ENCODE results near the gene ACTL6B. TPM values are rescaled to one million over a fixed set of nuclear protein-coding genes. Genes with fewer than 3 reads are reported as not detected.

ACTL6B gene
- polyA plus RNA-seq, 2 donors: not detected

GRCh38 chr7:100685049-100685605 lies 28.9 kb upstream of the ACTL6B start:
- Histone ChIP-seq H3K27me3 (ENCODE audit: control insufficient read depth in 1 of 2, insufficient read depth in 2 of 2, low read length in 2 of 2) (no peaks in the 10 kb centered on the region), H3K27ac (ENCODE audit: low read depth in 2 of 2, low read length in 1 of 2) (no peak overlapping the region), H3K36me3 (ENCODE audit: control insufficient read depth in 2 of 2, insufficient read depth in 2 of 2, low read length in 1 of 2) (peaks cover 13 to 73% of the 10 kb centered on the region in 2 donors), H3K4me3 (ENCODE audit: low read depth in 1 of 2, low read length in 2 of 2) (no peak overlapping the region), H3K9me3 (ENCODE audit: control insufficient read depth in 2 of 2, insufficient read depth in 1 of 2, low read depth in 1 of 2, low read length in 1 of 2) (no peaks in the 10 kb centered on the region), H3K4me1 (ENCODE audit: control insufficient read depth in 2 of 2, insufficient read depth in 2 of 2, low read length in 1 of 2) (peaks cover 4 to 5% of the 10 kb centered on the region in 2 donors)
- WGBS, 2 donors: 86 to 91% methylated on average over 18 of the region's 18 CpGs

GRCh38 chr7:100684534-100685042 lies 28.3 kb upstream of the ACTL6B start:
- no peaks in the 10 kb centered on the region for H3K9me3 ChIP-seq (ENCODE audit: control insufficient read depth in 2 of 2, insufficient read depth in 1 of 2, low read depth in 1 of 2, low read length in 1 of 2)
- H3K4me1 ChIP-seq (ENCODE audit: control insufficient read depth in 2 of 2, insufficient read depth in 2 of 2, low read length in 1 of 2): peaks cover 4 to 5% of the 10 kb centered on the region in 2 donors
- no peaks in the 10 kb centered on the region for H3K27me3 ChIP-seq (ENCODE audit: control insufficient read depth in 1 of 2, insufficient read depth in 2 of 2, low read length in 2 of 2)
- peaks cover 13 to 73% of the 10 kb centered on the region in 2 donors for H3K36me3 ChIP-seq (ENCODE audit: control insufficient read depth in 2 of 2, insufficient read depth in 2 of 2, low read length in 1 of 2)
- no peak overlapping the region for H3K27ac ChIP-seq (ENCODE audit: low read depth in 2 of 2, low read length in 1 of 2)
- H3K4me3 ChIP-seq (ENCODE audit: low read depth in 1 of 2, low read length in 2 of 2): no peak overlapping the region
- 93 to 94% methylated on average over 16 of the region's 16 CpGs for WGBS, 2 donors

- Histone ChIP-seq H3K4me3 (ENCODE audit: low read depth in 1 of 2, low read length in 2 of 2) (no peak overlapping the region), H3K4me1 (ENCODE audit: control insufficient read depth in 2 of 2, insufficient read depth in 2 of 2, low read length in 1 of 2) (peaks cover 5 to 9% of the 10 kb centered on the region in 2 donors), H3K9me3 (ENCODE audit: control insufficient read depth in 2 of 2, insufficient read depth in 1 of 2, low read depth in 1 of 2, low read length in 1 of 2) (no peaks in the 10 kb centered on the region), H3K27me3 (ENCODE audit: control insufficient read depth in 1 of 2, insufficient read depth in 2 of 2, low read length in 2 of 2) (no peaks in the 10 kb centered on the region), H3K36me3 (ENCODE audit: control insufficient read depth in 2 of 2, insufficient read depth in 2 of 2, low read length in 1 of 2) (peaks cover 13 to 75% of the 10 kb centered on the region in 2 donors), H3K27ac (ENCODE audit: low read depth in 2 of 2, low read length in 1 of 2) (no peak overlapping the region)
- WGBS, 2 donors: 90 to 92% methylated on average over 36 to 37 of the region's 37 CpGs
Observed at GRCh38 chr7:100683659-100684533, 27.6 kb upstream of the ACTL6B start.

- Histone ChIP-seq H3K27ac (ENCODE audit: low read depth in 2 of 2, low read length in 1 of 2) (no peak overlapping the region), H3K4me1 (ENCODE audit: control insufficient read depth in 2 of 2, insufficient read depth in 2 of 2, low read length in 1 of 2) (peaks cover 5 to 9% of the 10 kb centered on the region in 2 donors), H3K36me3 (ENCODE audit: control insufficient read depth in 2 of 2, insufficient read depth in 2 of 2, low read length in 1 of 2) (peaks cover 14 to 77% of the 10 kb centered on the region in 2 donors), H3K9me3 (ENCODE audit: control insufficient read depth in 2 of 2, insufficient read depth in 1 of 2, low read depth in 1 of 2, low read length in 1 of 2) (no peaks in the 10 kb centered on the region), H3K27me3 (ENCODE audit: control insufficient read depth in 1 of 2, insufficient read depth in 2 of 2, low read length in 2 of 2) (no peaks in the 10 kb centered on the region), H3K4me3 (ENCODE audit: low read depth in 1 of 2, low read length in 2 of 2) (no peak overlapping the region)
- 83 to 85% methylated on average over 27 to 28 of the region's 28 CpGs for WGBS, 2 donors
Observed at GRCh38 chr7:100682991-100683658, 26.9 kb upstream of the ACTL6B start.

- H3K4me1 ChIP-seq (ENCODE audit: control insufficient read depth in 2 of 2, insufficient read depth in 2 of 2, low read length in 1 of 2): peaks cover 5 to 9% of the 10 kb centered on the region in 2 donors
- no peak overlapping the region for H3K4me3 ChIP-seq (ENCODE audit: low read depth in 1 of 2, low read length in 2 of 2)
- H3K9me3 ChIP-seq (ENCODE audit: control insufficient read depth in 2 of 2, insufficient read depth in 1 of 2, low read depth in 1 of 2, low read length in 1 of 2): no peaks in the 10 kb centered on the region
- no peaks in the 10 kb centered on the region for H3K27me3 ChIP-seq (ENCODE audit: control insufficient read depth in 1 of 2, insufficient read depth in 2 of 2, low read length in 2 of 2)
- WGBS, 2 donors: 55 to 70% methylated on average over 15 to 25 of the region's 25 CpGs
- peaks cover 22 to 78% of the 10 kb centered on the region in 2 donors for H3K36me3 ChIP-seq (ENCODE audit: control insufficient read depth in 2 of 2, insufficient read depth in 2 of 2, low read length in 1 of 2)
- H3K27ac ChIP-seq (ENCODE audit: low read depth in 2 of 2, low read length in 1 of 2): no peak overlapping the region
Observed at GRCh38 chr7:100682228-100682741, 26.0 kb upstream of the ACTL6B start.

- Histone ChIP-seq H3K27me3 (ENCODE audit: control insufficient read depth in 1 of 2, insufficient read depth in 2 of 2, low read length in 2 of 2) (no peaks in the 10 kb centered on the region), H3K4me3 (ENCODE audit: low read depth in 1 of 2, low read length in 2 of 2) (no peak overlapping the region), H3K36me3 (ENCODE audit: control insufficient read depth in 2 of 2, insufficient read depth in 2 of 2, low read length in 1 of 2) (peaks cover 24 to 78% of the 10 kb centered on the region in 2 donors), H3K27ac (ENCODE audit: low read depth in 2 of 2, low read length in 1 of 2) (no peak overlapping the region), H3K9me3 (ENCODE audit: control insufficient read depth in 2 of 2, insufficient read depth in 1 of 2, low read depth in 1 of 2, low read length in 1 of 2) (no peaks in the 10 kb centered on the region), H3K4me1 (ENCODE audit: control insufficient read depth in 2 of 2, insufficient read depth in 2 of 2, low read length in 1 of 2) (peaks cover 5 to 9% of the 10 kb centered on the region in 2 donors)
- 76 to 79% methylated on average over 29 of the region's 29 CpGs for WGBS, 2 donors
Observed at GRCh38 chr7:100681491-100682227, 25.4 kb upstream of the ACTL6B start.

GRCh38 chr7:100680576-100681271 lies 24.5 kb upstream of the ACTL6B start:
- H3K36me3 ChIP-seq (ENCODE audit: control insufficient read depth in 2 of 2, insufficient read depth in 2 of 2, low read length in 1 of 2): peaks cover 21 to 72% of the 10 kb centered on the region in 2 donors
- 70 to 81% methylated on average over 18 of the region's 18 CpGs for WGBS, 2 donors
- no peak overlapping the region for H3K4me3 ChIP-seq (ENCODE audit: low read depth in 1 of 2, low read length in 2 of 2)
- no peaks in the 10 kb centered on the region for H3K9me3 ChIP-seq (ENCODE audit: control insufficient read depth in 2 of 2, insufficient read depth in 1 of 2, low read depth in 1 of 2, low read length in 1 of 2)
- peaks cover 8 to 10% of the 10 kb centered on the region in 2 donors for H3K4me1 ChIP-seq (ENCODE audit: control insufficient read depth in 2 of 2, insufficient read depth in 2 of 2, low read length in 1 of 2)
- H3K27me3 ChIP-seq (ENCODE audit: control insufficient read depth in 1 of 2, insufficient read depth in 2 of 2, low read length in 2 of 2): no peaks in the 10 kb centered on the region
- H3K27ac ChIP-seq (ENCODE audit: low read depth in 2 of 2, low read length in 1 of 2): peak overlapping the region; percentile 58 to 79

- Histone ChIP-seq H3K36me3 (ENCODE audit: control insufficient read depth in 2 of 2, insufficient read depth in 2 of 2, low read length in 1 of 2) (peaks cover 21 to 65% of the 10 kb centered on the region in 2 donors), H3K27me3 (ENCODE audit: control insufficient read depth in 1 of 2, insufficient read depth in 2 of 2, low read length in 2 of 2) (no peaks in the 10 kb centered on the region), H3K27ac (ENCODE audit: low read depth in 2 of 2, low read length in 1 of 2) (peak overlapping the region; percentile 58 to 79), H3K4me3 (ENCODE audit: low read depth in 1 of 2, low read length in 2 of 2) (no peak overlapping the region), H3K4me1 (ENCODE audit: control insufficient read depth in 2 of 2, insufficient read depth in 2 of 2, low read length in 1 of 2) (peaks cover 8 to 10% of the 10 kb centered on the region in 2 donors), H3K9me3 (ENCODE audit: control insufficient read depth in 2 of 2, insufficient read depth in 1 of 2, low read depth in 1 of 2, low read length in 1 of 2) (no peaks in the 10 kb centered on the region)
- WGBS, 2 donors: 51 to 58% methylated on average over 13 of the region's 13 CpGs
Observed at GRCh38 chr7:100679927-100680575, 23.8 kb upstream of the ACTL6B start.
